ENCODE data around the gene STIP1.
A peak's percentile ranks its signal among the peaks of the same experiment; 100 is the strongest.

STIP1 gene

DNA sequence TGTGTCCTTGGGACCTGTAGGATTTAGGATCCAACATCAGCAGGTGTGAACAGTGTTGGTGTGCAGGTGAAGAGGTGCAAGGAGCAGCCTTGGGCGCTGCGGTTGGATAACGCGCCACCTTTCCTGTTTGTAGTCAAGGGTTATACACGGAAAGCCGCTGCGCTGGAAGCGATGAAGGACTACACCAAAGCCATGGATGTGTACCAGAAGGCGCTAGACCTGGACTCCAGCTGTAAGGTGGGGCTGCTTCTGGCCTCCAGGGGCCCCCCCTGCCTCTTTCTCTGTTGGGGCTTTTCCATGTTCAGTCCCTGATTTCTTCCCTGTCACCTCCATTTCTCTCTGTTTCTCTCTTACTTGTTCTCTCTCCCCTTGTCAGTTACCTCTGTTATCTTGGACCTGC is 17.0 kb downstream of the STIP1 start:
- DNase-seq: no peak

DNA sequence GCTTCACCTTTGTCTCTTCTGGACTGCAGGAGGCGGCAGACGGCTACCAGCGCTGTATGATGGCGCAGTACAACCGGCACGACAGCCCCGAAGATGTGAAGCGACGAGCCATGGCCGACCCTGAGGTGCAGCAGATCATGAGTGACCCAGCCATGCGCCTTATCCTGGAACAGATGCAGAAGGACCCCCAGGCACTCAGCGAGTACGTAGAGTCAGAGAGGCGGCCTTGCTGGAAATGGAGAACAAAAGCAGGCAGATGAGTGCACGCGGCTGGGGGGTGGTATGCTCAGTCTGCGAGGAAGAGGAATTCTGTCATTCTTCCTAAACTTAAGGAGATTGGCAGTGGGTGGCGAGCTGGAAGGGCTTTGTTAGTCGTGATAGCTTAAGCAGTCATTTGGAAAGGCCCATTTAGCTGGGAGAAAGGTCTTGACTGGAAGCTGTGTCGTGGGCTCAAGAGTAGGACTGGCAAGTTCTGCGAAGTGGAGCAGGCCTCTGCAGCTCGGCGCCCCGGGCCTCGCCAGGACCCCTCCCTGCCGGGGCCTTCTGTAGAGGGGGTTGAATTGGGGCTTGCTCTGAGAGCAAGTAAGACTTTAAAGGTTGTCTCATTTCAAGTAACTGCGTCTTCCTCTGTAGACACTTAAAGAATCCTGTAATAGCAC is 17.6 kb downstream of the STIP1 start:
- no peak for DNase-seq

DNA sequence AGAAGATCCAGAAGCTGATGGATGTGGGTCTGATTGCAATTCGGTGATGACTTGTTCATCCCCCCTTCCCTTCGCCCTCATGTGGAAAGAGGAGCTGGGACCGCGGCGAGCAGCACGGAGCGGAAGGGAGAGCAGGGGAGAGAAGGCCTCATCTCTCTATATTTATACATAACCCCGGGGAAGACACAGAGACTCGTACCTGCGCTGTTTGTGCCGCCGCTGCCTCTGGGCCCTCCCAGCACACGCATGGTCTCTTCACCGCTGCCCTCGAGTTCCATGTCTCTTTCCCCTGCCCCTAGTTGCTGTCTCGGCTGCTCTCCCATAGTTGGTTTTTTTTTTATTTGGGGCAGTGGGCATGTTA is 18.1 kb downstream of the STIP1 start:
- no peak for DNase-seq

GRCh38 chr11:64204464-64204989 is 18.6 kb downstream of the STIP1 start:
- DNase-seq: peak; percentile 53 to 86 (median 68)

DNA sequence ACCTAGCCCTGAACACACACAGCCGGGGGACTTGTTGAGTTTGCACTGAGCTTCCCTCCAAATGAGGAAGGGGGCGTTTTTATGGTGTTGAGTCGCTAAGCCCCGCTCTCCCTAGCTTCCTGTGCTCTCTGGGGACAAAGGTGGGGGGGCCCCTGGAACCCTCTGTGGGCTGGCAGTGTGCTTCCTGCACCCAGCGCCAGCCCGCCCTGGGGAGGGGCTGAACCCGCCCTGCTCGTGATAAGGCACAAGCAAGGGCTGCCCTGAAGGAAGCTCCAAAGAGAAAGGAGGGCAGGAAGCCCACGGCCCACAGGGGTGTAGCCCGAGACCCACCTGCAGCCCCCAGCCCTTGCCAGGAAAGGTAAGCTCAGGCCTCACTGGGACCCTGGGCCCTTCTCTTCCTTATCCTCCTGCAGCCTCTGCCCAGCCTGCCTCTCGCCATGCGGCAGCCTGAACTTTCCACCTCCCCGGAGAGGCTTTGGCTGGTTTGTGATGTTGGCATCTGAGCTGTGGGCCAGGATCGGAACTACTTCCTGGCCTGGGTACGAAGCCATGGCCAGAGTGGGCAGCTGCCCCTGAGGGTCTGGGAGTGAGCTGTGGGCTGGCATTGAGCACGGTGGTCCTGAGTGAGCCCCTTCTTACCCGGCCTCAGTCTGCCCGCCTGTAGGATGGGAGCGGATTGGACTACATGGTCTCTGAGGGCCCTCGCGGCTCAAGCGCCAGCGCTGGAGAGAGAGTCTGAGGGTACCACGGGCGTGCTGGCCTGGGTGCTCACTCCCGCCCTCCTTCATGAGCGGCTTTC is 20.7 kb downstream of the STIP1 start, which contains the start of gene FERMT3:
FERMT3 (plus strand) TSS at position 265 of the 799 bp plus-strand sequence. CDS start 644 bp downstream, outside the sequence.
- DNase-seq: peak in 4 of 5 experiments; percentile 53 to 93 (median 62)

- DNase-seq: peak in 4 of 5 experiments; percentile 54 to 92 (median 68)
Observed at GRCh38 chr11:64207256-64208085, 21.5 kb downstream of the STIP1 start.

DNA sequence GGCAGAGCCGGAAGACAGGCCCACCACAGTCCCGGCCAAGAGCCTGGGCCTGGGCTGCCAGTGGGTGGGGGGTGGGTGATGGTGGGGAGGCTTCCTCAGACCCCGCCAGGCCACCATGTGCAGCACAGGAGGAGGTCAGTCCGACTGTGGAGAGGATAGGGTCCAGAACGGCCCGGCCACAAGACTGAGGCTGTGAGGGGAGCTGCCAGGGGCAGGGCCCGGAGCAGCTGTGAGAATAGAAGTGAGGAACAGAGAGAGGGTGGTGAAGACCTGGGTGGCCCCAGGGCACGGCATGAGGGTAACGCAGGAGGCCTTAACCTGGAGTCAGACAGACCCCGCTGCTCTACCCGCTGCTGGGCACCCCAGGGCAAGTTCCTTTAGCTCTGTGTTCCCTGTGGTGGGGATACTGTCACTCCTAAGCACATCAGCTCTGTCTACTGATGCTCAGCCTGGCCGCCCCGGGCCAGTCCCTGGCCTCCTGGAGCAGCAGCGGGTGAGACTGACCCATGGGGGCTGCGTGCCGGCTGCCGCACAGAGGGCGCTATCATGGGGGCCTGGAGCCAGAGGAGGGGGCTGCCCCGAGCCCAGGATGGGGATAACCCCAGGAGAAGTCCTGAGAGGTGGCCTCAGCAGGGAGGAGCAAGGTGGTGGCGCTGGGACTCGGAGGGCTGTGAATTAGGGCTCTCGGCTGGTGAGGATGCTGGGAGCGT is 22.3 kb downstream of the STIP1 start:
- no peak for DNase-seq

DNA sequence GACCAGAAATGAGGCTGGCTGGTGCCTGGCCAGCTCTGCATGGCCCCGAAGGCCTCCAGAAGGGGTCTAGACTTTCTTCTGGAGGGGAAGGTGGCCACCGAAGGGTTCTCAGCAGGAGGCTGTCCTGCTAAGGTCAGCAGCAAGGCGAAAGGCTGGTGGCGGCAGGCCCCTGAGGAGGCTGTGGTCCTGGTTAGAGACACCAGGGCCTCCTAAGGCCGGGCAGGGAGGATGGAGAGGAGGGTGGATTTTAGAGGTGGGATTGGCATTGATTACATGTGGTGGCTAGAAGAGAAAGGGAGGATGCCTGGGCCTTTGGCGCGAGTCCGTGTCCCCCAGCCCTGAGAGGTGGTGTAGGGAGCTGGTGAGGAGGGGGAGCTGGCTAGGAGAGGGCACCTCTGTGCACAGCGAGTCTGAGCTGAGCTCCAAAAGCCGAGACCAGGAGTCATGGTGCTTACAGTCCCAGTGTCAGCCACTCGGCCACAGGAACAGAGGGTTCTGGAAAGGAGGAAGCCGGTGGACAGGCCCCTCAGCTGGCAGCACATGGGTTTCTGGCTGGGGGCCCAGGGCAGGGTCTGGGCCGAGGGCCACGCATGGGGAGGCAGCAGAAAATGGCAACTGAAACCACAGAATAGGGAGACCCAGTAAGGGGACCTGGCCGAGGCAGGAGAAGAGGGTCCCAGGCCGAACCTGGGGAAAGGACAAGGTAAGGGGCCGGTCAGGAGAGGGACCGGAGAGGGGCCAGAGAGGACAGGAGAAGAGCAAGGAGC is 23.0 kb downstream of the STIP1 start:
- no peak for DNase-seq

DNA sequence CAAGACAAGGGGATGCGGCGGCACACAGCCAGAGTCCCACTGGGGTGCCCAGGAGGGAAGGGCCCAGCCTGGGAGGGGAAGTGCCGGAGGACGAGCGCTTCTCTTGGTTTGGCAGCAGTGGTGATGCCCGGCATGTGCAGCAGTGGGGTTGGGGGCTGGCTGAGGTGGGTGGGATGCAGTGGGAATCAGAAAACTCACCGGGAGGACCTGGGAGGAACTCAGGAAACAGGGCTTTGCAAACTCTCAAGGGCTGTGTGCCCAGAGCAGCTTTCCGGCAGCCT is 23.5 kb downstream of the STIP1 start:
- no peak for DNase-seq

DNA sequence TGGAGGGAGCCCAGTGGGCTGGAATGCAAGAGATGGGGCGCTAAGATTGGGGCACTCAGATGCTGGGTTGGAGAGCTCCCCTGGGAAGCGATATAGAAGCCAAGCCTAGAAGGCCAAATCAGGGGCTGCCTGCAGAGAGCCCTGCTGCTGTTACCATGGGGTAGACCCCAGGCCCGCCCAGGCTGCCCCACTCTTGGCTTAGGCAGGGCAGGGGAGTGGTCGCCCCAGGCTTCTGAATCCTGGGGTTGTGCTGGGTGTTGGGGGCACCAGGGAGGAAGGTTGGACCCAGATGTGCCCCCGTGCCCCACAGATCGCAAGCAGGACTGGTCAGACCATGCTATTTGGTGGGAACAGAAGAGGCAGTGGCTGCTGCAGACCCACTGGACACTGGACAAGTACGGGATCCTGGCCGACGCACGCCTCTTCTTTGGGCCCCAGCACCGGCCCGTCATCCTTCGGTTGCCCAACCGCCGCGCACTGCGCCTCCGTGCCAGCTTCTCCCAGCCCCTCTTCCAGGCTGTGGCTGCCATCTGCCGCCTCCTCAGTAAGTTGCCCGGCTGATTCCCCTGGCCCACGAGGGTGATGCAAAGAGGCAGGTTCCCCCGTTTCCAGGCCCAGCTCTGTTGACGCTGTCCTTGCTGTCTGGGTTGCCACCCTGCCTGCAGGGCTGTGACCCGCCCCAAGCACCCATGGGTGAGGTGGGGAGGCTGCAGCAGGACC is 24.5 kb downstream of the STIP1 start:
- no peak for DNase-seq

DNA sequence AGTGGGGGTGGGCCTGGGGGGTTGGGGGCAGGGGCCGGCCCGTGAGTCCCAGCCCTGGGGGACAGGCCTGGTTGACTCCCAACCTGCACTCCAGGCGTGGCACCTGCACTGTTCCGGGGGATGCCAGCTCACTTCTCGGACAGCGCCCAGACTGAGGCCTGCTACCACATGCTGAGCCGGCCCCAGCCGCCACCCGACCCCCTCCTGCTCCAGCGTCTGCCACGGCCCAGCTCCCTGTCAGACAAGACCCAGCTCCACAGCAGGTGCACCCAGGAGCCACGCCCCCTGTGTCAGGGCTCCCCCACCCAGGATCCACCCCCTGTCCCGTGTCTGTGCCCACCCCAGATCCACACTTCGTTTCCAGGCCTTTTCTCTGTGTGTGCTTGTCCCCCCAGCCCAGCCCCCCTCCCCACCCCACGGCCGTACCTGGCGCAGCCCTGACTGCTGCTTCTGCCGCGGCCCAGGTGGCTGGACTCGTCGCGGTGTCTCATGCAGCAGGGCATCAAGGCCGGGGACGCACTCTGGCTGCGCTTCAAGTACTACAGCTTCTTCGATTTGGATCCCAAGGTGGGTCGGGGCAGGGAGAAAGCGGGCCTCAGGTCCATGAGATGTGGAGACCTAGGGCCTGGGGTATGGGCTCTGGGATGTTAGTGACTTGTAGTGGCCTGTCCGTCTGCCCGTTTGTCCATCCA is 25.4 kb downstream of the STIP1 start:
- DNase-seq: no peak

- no peak for DNase-seq
Observed at GRCh38 chr11:64216879-64217278, 30.9 kb downstream of the STIP1 start.

DNA sequence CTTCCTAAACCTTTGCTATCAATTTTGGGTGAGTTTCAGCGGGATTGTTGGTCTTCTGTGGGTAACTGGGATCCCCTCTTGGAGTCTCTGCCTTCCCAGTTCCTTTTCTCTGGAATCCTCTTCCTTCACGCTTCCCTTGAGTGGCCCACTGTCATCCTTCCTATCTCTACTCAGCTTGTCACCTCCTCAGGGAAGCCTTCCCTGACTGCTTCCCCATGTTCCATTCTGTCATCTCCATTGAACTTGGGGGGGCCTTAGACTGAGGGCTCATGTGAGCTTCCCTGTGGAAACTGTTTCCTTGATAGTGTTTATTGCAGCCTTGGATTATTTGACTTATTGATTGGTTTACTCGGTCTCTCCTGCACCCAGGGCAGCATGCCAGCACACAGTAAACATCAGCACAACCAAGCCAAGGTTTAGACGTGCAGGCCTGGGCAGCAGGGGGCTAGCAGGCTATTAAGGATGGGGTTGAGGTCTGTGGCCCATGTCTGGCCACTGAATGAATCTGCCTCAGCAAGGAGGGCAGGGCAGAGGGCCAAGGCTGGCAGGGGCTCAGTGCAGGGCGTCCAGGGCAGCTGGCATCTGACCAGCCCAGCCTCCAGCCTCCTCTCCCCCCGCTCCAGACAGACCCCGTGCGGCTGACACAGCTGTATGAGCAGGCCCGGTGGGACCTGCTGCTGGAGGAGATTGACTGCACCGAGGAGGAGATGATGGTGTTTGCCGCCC is 32.8 kb downstream of the STIP1 start:
- DNase-seq: no peak

- DNase-seq: no peak
Observed at GRCh38 chr11:64219354-64219684, 33.3 kb downstream of the STIP1 start.

- DNase-seq: no peak
Observed at GRCh38 chr11:64219755-64220154, 33.8 kb downstream of the STIP1 start.

DNA sequence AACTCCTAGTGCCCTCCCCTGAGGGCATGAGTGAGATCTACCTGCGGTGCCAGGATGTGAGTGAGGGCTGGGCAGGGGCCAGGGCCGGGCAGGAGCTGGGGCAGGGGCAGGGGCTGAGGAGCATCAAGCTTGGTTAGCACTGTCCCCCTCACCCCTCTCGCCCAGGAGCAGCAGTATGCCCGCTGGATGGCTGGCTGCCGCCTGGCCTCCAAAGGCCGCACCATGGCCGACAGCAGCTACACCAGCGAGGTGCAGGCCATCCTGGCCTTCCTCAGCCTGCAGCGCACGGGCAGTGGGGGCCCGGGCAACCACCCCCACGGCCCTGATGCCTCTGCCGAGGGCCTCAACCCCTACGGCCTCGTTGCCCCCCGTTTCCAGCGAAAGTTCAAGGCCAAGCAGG is 34.3 kb downstream of the STIP1 start:
- DNase-seq: no peak

DNA sequence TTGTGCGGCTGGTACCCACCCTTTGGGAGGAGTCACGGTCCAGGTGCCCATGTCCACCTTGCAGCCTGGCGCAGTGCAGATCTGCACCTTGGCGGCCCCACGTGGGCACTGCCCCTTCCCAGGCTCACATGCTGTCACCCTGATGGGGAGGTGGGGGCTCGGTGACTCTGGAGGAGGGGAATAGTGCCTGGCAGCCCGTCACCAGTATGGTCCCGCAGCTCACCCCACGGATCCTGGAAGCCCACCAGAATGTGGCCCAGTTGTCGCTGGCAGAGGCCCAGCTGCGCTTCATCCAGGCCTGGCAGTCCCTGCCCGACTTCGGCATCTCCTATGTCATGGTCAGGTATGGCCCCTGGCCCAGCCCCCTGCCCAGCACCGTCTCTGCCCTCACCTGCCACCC is 34.8 kb downstream of the STIP1 start:
- no peak for DNase-seq

DNA sequence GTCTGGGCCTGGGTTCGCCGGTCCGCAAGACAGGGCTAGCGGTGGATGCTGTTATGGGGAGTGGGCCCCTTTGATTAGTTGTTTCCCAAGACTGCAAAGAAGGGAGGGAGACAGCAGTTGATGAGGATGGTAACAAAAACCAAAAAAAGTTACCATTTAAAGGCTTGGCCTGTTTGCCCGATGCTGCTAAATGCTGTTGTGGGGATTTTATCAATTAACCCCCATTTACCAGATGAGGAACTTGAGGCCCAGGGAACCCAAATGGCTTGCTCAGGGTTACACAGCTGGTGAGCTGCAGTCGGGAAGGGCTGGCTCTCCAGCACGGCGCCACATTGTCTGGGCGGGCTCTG is 36.7 kb downstream of the STIP1 start:
- no peak for DNase-seq

DNA sequence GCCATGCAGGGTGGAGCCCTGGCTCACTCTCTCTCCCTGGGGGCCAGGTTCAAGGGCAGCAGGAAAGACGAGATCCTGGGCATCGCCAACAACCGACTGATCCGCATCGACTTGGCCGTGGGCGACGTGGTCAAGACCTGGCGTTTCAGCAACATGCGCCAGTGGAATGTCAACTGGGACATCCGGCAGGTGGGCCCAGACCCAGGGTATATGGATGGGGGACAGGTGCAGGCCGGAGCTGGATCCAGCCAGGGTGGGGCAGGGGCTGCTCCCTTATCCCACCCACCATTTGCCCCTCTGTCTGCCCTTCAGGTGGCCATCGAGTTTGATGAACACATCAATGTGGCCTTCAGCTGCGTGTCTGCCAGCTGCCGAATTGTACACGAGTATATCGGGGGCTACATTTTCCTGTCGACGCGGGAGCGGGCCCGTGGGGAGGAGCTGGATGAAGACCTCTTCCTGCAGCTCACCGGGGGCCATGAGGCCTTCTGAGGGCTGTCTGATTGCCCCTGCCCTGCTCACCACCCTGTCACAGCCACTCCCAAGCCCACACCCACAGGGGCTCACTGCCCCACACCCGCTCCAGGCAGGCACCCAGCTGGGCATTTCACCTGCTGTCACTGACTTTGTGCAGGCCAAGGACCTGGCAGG is 37.2 kb downstream of the STIP1 start:
- DNase-seq: no peak

All from T-helper 2 cell (primary cell).